Neural cell (in vitro differentiated cells): Measurements from ENCODE around the gene NEDD4L. TPM values are rescaled to one million over a fixed set of nuclear protein-coding genes. Genes with fewer than 3 reads are reported as not detected.

ENCODE experiments used
- H2AFZ ChIP-seq: fragments of 200-600, 300-800 bp; sonication (generic), shearing (Covaris generic); 2 replicates; pipeline ENCODE4 v1.6.0; 2014; ENCODE audit warnings: low read depth, mild to moderate bottlenecking, antibody characterized with exemption, low read length, moderate library complexity
- H3F3A ChIP-seq: fragments of 200-600 bp; shearing (Covaris generic); 2 replicates; pipeline ENCODE4 v1.6.1; 2016; ENCODE audit warnings: mild to moderate bottlenecking, moderate library complexity, mixed read lengths, antibody characterized with exemption, low read length; ENCODE audit not compliant: insufficient read depth, poor library complexity, severe bottlenecking
- H3K27ac ChIP-seq: fragments of 200-600, 300-800 bp; sonication (generic), shearing (Covaris generic); 2 replicates; pipeline ENCODE4 v1.5.1; 2014; ENCODE audit warnings: mild to moderate bottlenecking, low read length, moderate library complexity
- H3K27me3 ChIP-seq: fragments of 300-800, 200-600 bp; sonication (generic), shearing (Covaris generic); 2 replicates; pipeline ENCODE4 v1.6.0; 2014; ENCODE audit warnings: mild to moderate bottlenecking, low read depth, low read length, moderate library complexity; ENCODE audit not compliant: insufficient read depth
- H3K36me3 ChIP-seq: fragments of 300-800, 200-600 bp; sonication (generic), shearing (Covaris generic); 2 replicates; pipeline ENCODE4 v1.5.1; 2014; ENCODE audit warnings: mild to moderate bottlenecking, antibody characterized with exemption, low read length, moderate library complexity; ENCODE audit not compliant: insufficient read depth
- H3K4me2 ChIP-seq: fragments of 300-800, 200-600 bp; sonication (generic), shearing (Covaris generic); 2 replicates; pipeline ENCODE4 v1.6.0; 2014; ENCODE audit warnings: mild to moderate bottlenecking, low read length
- H3K4me3 ChIP-seq: fragments of 300-800, 200-600 bp; sonication (generic), shearing (Covaris generic); 2 replicates; pipeline ENCODE4 v1.5.1; 2014; ENCODE audit warnings: mild to moderate bottlenecking, low read length, moderate library complexity
- H3K79me2 ChIP-seq: fragments of 200-600 bp; shearing (Covaris generic); replicated peaks from 2 replicates; pipeline ENCODE4 v1.6.0; 2014; ENCODE audit warnings: mild to moderate bottlenecking, low read length, moderate library complexity; ENCODE audit not compliant: insufficient read depth
- H3K9ac ChIP-seq: fragments of 300-800, 200-600 bp; sonication (generic), shearing (Covaris generic); 2 replicates; pipeline ENCODE4 v1.6.1; 2016; ENCODE audit warnings: mild to moderate bottlenecking, low read length, mixed read lengths
- H3K9me2 ChIP-seq: fragments of 200-600 bp; shearing (Covaris generic); 2 replicates; pipeline ENCODE4 v1.6.1; 2016; ENCODE audit warnings: mild to moderate bottlenecking, low read length, mixed read lengths; ENCODE audit not compliant: insufficient read depth
- H3K9me3 ChIP-seq: fragments of 200-600, 300-800 bp; sonication (generic), shearing (Covaris generic); 2 replicates; pipeline ENCODE4 v1.6.1; 2016; ENCODE audit warnings: mild to moderate bottlenecking, mixed run types, low read length, moderate library complexity, mixed read lengths
- H4K20me1 ChIP-seq: fragments of 200-600 bp; shearing (Covaris generic); 2 replicates; pipeline ENCODE4 v1.6.1; 2016; ENCODE audit warnings: mild to moderate bottlenecking, mixed run types; ENCODE audit not compliant: insufficient read depth
- CTCF ChIP-seq: fragments of 450-650 bp; IDR thresholded peaks from 2 replicates; pipeline ENCODE4 v1.5.1; 2014; ENCODE audit warnings: antibody characterized with exemption, mild to moderate bottlenecking, moderate library complexity; ENCODE audit not compliant: poor library complexity, severe bottlenecking
- EP300 ChIP-seq: fragments of 450-650 bp; conservative IDR thresholded peaks from 2 replicates; pipeline ENCODE4 v1.6.1; 2014; ENCODE audit warnings: antibody characterized with exemption, mild to moderate bottlenecking, moderate library complexity; ENCODE audit not compliant: poor library complexity, severe bottlenecking
- EZH2 ChIP-seq: fragments of 200-600, 300-800 bp; shearing (Covaris generic), sonication (generic); IDR thresholded peaks from 2 replicates; pipeline ENCODE4 v1.6.1; 2014; ENCODE audit warnings: antibody characterized with exemption, low read length, borderline replicate concordance, mild to moderate bottlenecking; ENCODE audit not compliant: insufficient read depth, poor library complexity, severe bottlenecking
- MXI1 ChIP-seq: fragments of 450-650 bp; conservative IDR thresholded peaks from 2 replicates; pipeline ENCODE4 v1.6.1; 2014; ENCODE audit warnings: antibody characterized with exemption, mild to moderate bottlenecking; ENCODE audit not compliant: poor library complexity, severe bottlenecking
- POLR2AphosphoS5 ChIP-seq: IDR thresholded peaks from 2 replicates; pipeline ENCODE4 v1.6.1; 2012
- RAD21 ChIP-seq: fragments of 450-650 bp; conservative IDR thresholded peaks from 2 replicates; pipeline ENCODE4 v1.6.1; 2014; ENCODE audit warnings: antibody characterized with exemption, mild to moderate bottlenecking, moderate library complexity
- SMC3 ChIP-seq: fragments of 450-650 bp; conservative IDR thresholded peaks from 2 replicates; pipeline ENCODE4 v1.6.1; 2014; ENCODE audit warnings: antibody characterized with exemption, mild to moderate bottlenecking, moderate library complexity; ENCODE audit not compliant: poor library complexity
- TAF1 ChIP-seq: IDR thresholded peaks from 2 replicates; pipeline ENCODE4 v1.6.1; 2012; ENCODE audit warnings: low read depth
- polyA plus RNA-seq: library from polyadenylated mRNA; depleted of rRNA; stranded (reverse); fragments of >200 nt; gene quantifications from 2 replicates; pipeline ENCODE4 v1.2.3, GENCODE V29; 2014
- TF ChIP-seq, protein P1 (sequence below): IDR thresholded peaks from 2 replicates; pipeline ENCODE4 v1.6.1; 2012; ENCODE audit warnings: borderline replicate concordance

NEDD4L gene
- polyA plus RNA-seq, 1 donor from 2014 or later: 97.9 TPM

GRCh38 chr18:58405107-58405898 lies 361.3 kb downstream of the NEDD4L start (continued):
- TF ChIP-seq SMC3: no peak

GRCh38 chr18:58407263-58407648 lies 363.2 kb downstream of the NEDD4L start:
- no peak for TF ChIP-seq POLR2AphosphoS5
- no peak for TF ChIP-seq SMC3
- no peak for TF ChIP-seq CTCF
- no peak for TF ChIP-seq EP300
- no peak for TF ChIP-seq TAF1
- no peak for TF ChIP-seq RAD21
- no peak for TF ChIP-seq EZH2
- no peak for TF ChIP-seq MXI1
- TF ChIP-seq, protein P1, sequence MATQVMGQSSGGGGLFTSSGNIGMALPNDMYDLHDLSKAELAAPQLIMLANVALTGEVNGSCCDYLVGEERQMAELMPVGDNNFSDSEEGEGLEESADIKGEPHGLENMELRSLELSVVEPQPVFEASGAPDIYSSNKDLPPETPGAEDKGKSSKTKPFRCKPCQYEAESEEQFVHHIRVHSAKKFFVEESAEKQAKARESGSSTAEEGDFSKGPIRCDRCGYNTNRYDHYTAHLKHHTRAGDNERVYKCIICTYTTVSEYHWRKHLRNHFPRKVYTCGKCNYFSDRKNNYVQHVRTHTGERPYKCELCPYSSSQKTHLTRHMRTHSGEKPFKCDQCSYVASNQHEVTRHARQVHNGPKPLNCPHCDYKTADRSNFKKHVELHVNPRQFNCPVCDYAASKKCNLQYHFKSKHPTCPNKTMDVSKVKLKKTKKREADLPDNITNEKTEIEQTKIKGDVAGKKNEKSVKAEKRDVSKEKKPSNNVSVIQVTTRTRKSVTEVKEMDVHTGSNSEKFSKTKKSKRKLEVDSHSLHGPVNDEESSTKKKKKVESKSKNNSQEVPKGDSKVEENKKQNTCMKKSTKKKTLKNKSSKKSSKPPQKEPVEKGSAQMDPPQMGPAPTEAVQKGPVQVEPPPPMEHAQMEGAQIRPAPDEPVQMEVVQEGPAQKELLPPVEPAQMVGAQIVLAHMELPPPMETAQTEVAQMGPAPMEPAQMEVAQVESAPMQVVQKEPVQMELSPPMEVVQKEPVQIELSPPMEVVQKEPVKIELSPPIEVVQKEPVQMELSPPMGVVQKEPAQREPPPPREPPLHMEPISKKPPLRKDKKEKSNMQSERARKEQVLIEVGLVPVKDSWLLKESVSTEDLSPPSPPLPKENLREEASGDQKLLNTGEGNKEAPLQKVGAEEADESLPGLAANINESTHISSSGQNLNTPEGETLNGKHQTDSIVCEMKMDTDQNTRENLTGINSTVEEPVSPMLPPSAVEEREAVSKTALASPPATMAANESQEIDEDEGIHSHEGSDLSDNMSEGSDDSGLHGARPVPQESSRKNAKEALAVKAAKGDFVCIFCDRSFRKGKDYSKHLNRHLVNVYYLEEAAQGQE: no peak
- Histone ChIP-seq H3K36me3 (no peaks in the 10 kb centered on the region), H3K27me3 (no peaks in the 10 kb centered on the region), H3K27ac (no peak overlapping the region), H3K9me2 (no peaks in the 10 kb centered on the region), H2AFZ (no peak overlapping the region), H3K9me3 (no peaks in the 10 kb centered on the region), H3F3A (no peaks in the 10 kb centered on the region), H3K9ac (no peak overlapping the region), H3K79me2 (no peaks in the 10 kb centered on the region), H3K4me2 (no peak overlapping the region), H4K20me1 (no peaks in the 10 kb centered on the region), H3K4me3 (no peak overlapping the region)

GRCh38 chr18:58407649-58408407 lies 363.8 kb downstream of the NEDD4L start:
- H3K4me2 ChIP-seq: no peak overlapping the region
- no peak overlapping the region for H3K4me3 ChIP-seq
- no peaks in the 10 kb centered on the region for H3K27me3 ChIP-seq
- no peak for TF ChIP-seq TAF1
- TF ChIP-seq POLR2AphosphoS5: no peak
- no peak for TF ChIP-seq SMC3
- TF ChIP-seq RAD21: no peak
- TF ChIP-seq EP300: no peak
- TF ChIP-seq CTCF: no peak
- no peak for TF ChIP-seq EZH2
- TF ChIP-seq, protein P1: no peak
- no peak for TF ChIP-seq MXI1
- no peak overlapping the region for H3K27ac ChIP-seq
- no peaks in the 10 kb centered on the region for H3F3A ChIP-seq
- no peaks in the 10 kb centered on the region for H3K9me3 ChIP-seq
- H4K20me1 ChIP-seq: no peaks in the 10 kb centered on the region
- no peaks in the 10 kb centered on the region for H3K36me3 ChIP-seq
- no peaks in the 10 kb centered on the region for H3K9me2 ChIP-seq
- no peak overlapping the region for H3K9ac ChIP-seq
- no peak overlapping the region for H2AFZ ChIP-seq
- H3K79me2 ChIP-seq: no peaks in the 10 kb centered on the region
